ENCODE measurements around the gene ANTXR1. TPM values are rescaled to one million over a fixed set of nuclear protein-coding genes. Genes with fewer than 3 reads are reported as not detected.
A peak's percentile ranks its signal among the peaks of the same experiment; 100 is the strongest.

The ANTXR1 gene
- total RNA-seq, 1 experiment from 2014 or later, result 33.1 TPM

GRCh38 chr2:69145204-69145603 lies 132.2 kb downstream of the ANTXR1 start:
- intact Hi-C loops (cut with micrococcal nuclease), result no loop called here
- Mint-ChIP-seq H3K9me3 (ENCODE audit: unreplicated experiment) (no peaks in the 10 kb centered on the region), H3K4me3 (ENCODE audit: unreplicated experiment) (no peak overlapping the region), H3K36me3 (ENCODE audit: insufficient read depth, unreplicated experiment) (no peaks in the 10 kb centered on the region), H3K4me1 (ENCODE audit: insufficient read depth, unreplicated experiment) (peaks cover 21% of the 10 kb centered on the region), H3K27me3 (ENCODE audit: insufficient read depth, unreplicated experiment) (no peaks in the 10 kb centered on the region), H3K27ac (ENCODE audit: low read depth, unreplicated experiment) (no peak overlapping the region)
- no TSS peak for BruUV-seq (replicated peaks)
- CTCF ChIA-PET, result interaction anchor here (1.1 kb wide), 1 partner anchor 161 kb away, joined by 3 read pairs; no protein-coding TSS in a partner anchor
- TF ChIP-seq, protein P1, sequence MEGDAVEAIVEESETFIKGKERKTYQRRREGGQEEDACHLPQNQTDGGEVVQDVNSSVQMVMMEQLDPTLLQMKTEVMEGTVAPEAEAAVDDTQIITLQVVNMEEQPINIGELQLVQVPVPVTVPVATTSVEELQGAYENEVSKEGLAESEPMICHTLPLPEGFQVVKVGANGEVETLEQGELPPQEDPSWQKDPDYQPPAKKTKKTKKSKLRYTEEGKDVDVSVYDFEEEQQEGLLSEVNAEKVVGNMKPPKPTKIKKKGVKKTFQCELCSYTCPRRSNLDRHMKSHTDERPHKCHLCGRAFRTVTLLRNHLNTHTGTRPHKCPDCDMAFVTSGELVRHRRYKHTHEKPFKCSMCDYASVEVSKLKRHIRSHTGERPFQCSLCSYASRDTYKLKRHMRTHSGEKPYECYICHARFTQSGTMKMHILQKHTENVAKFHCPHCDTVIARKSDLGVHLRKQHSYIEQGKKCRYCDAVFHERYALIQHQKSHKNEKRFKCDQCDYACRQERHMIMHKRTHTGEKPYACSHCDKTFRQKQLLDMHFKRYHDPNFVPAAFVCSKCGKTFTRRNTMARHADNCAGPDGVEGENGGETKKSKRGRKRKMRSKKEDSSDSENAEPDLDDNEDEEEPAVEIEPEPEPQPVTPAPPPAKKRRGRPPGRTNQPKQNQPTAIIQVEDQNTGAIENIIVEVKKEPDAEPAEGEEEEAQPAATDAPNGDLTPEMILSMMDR (IDR thresholded peaks at IDR 0.05; ENCODE audit: unreplicated experiment), result no peak
- DNase-seq (ENCODE audit: unreplicated experiment), result no peak
- POLR2A ChIA-PET, result no interaction called here

DNA sequence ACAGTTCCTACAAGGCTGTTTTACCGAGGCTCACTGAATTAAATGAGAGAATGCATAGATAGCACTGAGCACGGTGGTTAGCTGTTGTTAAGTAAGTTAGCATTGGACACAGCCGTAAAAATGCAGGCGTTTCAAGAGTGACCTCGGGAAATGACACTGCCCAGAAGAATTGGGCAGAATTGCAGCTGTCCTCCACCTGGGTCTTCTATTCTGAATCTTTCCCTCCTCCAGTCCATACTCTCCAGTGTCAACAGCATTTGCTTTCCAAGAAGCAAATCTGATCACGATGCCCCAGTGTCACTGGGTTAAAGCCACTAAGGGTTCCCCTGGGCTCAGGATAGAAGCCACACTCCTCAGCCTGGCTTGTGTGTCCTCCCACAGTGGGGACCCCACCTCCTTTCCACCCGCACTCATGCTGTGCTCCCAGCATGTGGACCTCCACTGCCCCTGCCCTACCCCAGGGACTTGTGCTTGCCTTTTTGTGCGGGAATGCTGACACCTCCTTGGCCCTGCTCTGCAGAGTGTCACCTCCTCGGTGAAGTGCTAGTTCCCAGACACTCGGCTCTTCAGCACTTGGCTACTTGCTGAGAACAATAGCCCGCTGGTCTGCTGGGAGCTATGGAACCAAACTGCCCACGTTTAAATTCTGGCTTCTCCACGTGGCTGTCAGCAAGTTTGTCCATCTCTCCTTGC lies 135.0 kb downstream of the ANTXR1 start:
- H3K4me3 Mint-ChIP-seq (ENCODE audit: unreplicated experiment), result no peak overlapping the region

DNA sequence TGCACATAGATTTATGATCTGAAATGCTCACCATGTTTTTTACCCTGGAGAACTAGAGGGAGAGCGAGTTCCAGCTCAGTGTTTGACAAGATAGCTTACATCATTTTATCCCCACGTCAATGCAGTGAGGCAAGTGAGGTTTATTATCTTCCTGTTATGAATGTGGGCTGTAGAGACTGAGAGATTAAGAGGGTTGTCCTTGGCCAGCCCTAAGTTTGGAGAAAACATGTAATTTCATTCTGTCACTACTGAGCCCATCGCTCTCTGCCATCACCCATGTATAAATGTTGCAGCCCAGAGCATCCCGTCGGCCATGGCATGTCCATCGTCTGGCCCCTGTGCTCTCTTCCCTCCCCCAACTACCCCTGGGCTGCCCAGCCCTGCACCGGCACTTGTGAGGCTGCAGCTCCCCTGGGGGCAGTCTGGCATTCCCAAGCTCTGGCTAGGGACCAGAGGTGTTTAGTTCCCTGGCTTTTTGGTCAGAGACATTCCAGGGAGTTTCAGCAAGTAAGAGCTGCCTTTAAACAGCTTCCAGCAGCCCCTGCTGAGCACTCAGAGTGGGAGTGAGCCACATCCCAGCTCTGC lies 136.7 kb downstream of the ANTXR1 start:
- CTCF ChIA-PET, result interaction anchor here (0.7 to 1.6 kb wide), 4 partner anchors 10 to 154 kb away, joined by 3 read pairs; no protein-coding TSS in a partner anchor
- TF ChIP-seq, protein P1 (IDR thresholded peaks at IDR 0.05; ENCODE audit: unreplicated experiment), result no peak
- Mint-ChIP-seq H3K36me3 (ENCODE audit: insufficient read depth, unreplicated experiment) (no peaks in the 10 kb centered on the region), H3K4me3 (ENCODE audit: unreplicated experiment) (no peak overlapping the region), H3K9me3 (ENCODE audit: unreplicated experiment) (no peaks in the 10 kb centered on the region), H3K4me1 (ENCODE audit: insufficient read depth, unreplicated experiment) (peaks cover 5% of the 10 kb centered on the region), H3K27ac (ENCODE audit: low read depth, unreplicated experiment) (no peak overlapping the region), H3K27me3 (ENCODE audit: insufficient read depth, unreplicated experiment) (no peaks in the 10 kb centered on the region)
- peak; percentile 23 for DNase-seq (ENCODE audit: unreplicated experiment)
- BruUV-seq (replicated peaks), result no TSS peak
- intact Hi-C loops (cut with micrococcal nuclease), result no loop called here
- POLR2A ChIA-PET, result interaction anchor here (0.5 to 1.5 kb wide), 3 partner anchors 10 to 66 kb away, joined by 3 to 4 read pairs (median 4); no protein-coding TSS in a partner anchor

More for the DNA sequence above, 135.0 kb downstream of the ANTXR1 start:
- no peaks in the 10 kb centered on the region for H3K36me3 Mint-ChIP-seq (ENCODE audit: insufficient read depth, unreplicated experiment)
- no peaks in the 10 kb centered on the region for H3K27me3 Mint-ChIP-seq (ENCODE audit: insufficient read depth, unreplicated experiment)
- H3K9me3 Mint-ChIP-seq (ENCODE audit: unreplicated experiment), result no peaks in the 10 kb centered on the region
- POLR2A ChIA-PET, result interaction anchor here (1.2 kb wide), 1 partner anchor 12 kb away, joined by 3 read pairs; no protein-coding TSS in a partner anchor
- intact Hi-C loops (cut with micrococcal nuclease), result no loop called here
- CTCF ChIA-PET, result interaction anchor here (0.5 to 1.5 kb wide), 2 partner anchors 158 to 180 kb away, joined by 3 to 5 read pairs; no protein-coding TSS in a partner anchor
- no peak overlapping the region for H3K27ac Mint-ChIP-seq (ENCODE audit: low read depth, unreplicated experiment)
- DNase-seq (ENCODE audit: unreplicated experiment), result no peak
- peaks cover 14% of the 10 kb centered on the region for H3K4me1 Mint-ChIP-seq (ENCODE audit: insufficient read depth, unreplicated experiment)
- no TSS peak for BruUV-seq (replicated peaks)
- TF ChIP-seq, protein P1 (IDR thresholded peaks at IDR 0.05; ENCODE audit: unreplicated experiment), result no peak

- ChIA-PET CTCF (no interaction called here), POLR2A (no interaction called here)
- no peaks in the 10 kb centered on the region for H3K9me3 Mint-ChIP-seq (ENCODE audit: unreplicated experiment)
- no peak overlapping the region for H3K27ac Mint-ChIP-seq (ENCODE audit: low read depth, unreplicated experiment)
- H3K4me3 Mint-ChIP-seq (ENCODE audit: unreplicated experiment), result no peak overlapping the region
- no peaks in the 10 kb centered on the region for H3K27me3 Mint-ChIP-seq (ENCODE audit: insufficient read depth, unreplicated experiment)
- H3K36me3 Mint-ChIP-seq (ENCODE audit: insufficient read depth, unreplicated experiment), result no peaks in the 10 kb centered on the region
- TF ChIP-seq, protein P1 (IDR thresholded peaks at IDR 0.05; ENCODE audit: unreplicated experiment), result no peak
- no TSS peak for BruUV-seq (replicated peaks)
- intact Hi-C loops (cut with micrococcal nuclease), result no loop called here
- DNase-seq (ENCODE audit: unreplicated experiment), result no peak
- peaks cover 5% of the 10 kb centered on the region for H3K4me1 Mint-ChIP-seq (ENCODE audit: insufficient read depth, unreplicated experiment)
Measured at GRCh38 chr2:69151931-69152330, 139.0 kb downstream of the ANTXR1 start.
